Anterior cingulate cortex (tissue), 58 donors: ENCODE data around the gene TRAPPC6A.
"Not testable (repeated sequence)": the region's sequence is repeated elsewhere in the genome, so short reads cannot be mapped to it uniquely, and the experiment has no call there.

ENCODE experiments used
- DNase-seq, 58 donors: peaks; one replicate each; lab custom pipeline; 2025; lab: John Stamatoyannopoulos, UW

The TRAPPC6A gene

GRCh38 chr19:45136507-45137178 is 41.4 kb downstream of the TRAPPC6A start:
- DNase-seq = no peak

GRCh38 chr19:45135176-45135885 is 42.7 kb downstream of the TRAPPC6A start:
- peak in 1 of 58 donors; percentile 6 for DNase-seq

- DNase-seq = no peak
Measured at GRCh38 chr19:45133661-45134060, 44.4 kb downstream of the TRAPPC6A start.

- DNase-seq = peak in 42 of 58 donors; percentile 5 to 77 (median 46)
Measured at GRCh38 chr19:45130888-45131615, 47.0 kb downstream of the TRAPPC6A start.

- no peak for DNase-seq
Measured at GRCh38 chr19:45130236-45130635, 47.8 kb downstream of the TRAPPC6A start.

GRCh38 chr19:45128806-45129205 is 49.2 kb downstream of the TRAPPC6A start:
- DNase-seq = no peak

GRCh38 chr19:45128146-45128545 is 49.9 kb downstream of the TRAPPC6A start:
- no peak for DNase-seq

- DNase-seq = no peak
Measured at GRCh38 chr19:45126654-45127053, 51.4 kb downstream of the TRAPPC6A start.

GRCh38 chr19:45125975-45126493 is 52.0 kb downstream of the TRAPPC6A start:
- DNase-seq = peak in 24 of 58 donors; percentile 2 to 57 (median 20)

- DNase-seq = no peak
Measured at GRCh38 chr19:45125360-45125759, 52.7 kb downstream of the TRAPPC6A start.

- DNase-seq = no peak
Measured at GRCh38 chr19:45124021-45124420, 54.0 kb downstream of the TRAPPC6A start.

- DNase-seq = no peak
Measured at GRCh38 chr19:45123440-45123850, 54.6 kb downstream of the TRAPPC6A start.

- peak in 1 of 58 donors; percentile 13 for DNase-seq
Measured at GRCh38 chr19:45122832-45123231, 55.2 kb downstream of the TRAPPC6A start.

- peak in 1 of 58 donors; percentile 22 for DNase-seq
Measured at GRCh38 chr19:45121827-45122345, 56.2 kb downstream of the TRAPPC6A start.

GRCh38 chr19:45119582-45119981 is 58.5 kb downstream of the TRAPPC6A start:
- no peak for DNase-seq

- DNase-seq = not testable (repeated sequence)
Measured at GRCh38 chr19:45118591-45119355, 59.3 kb downstream of the TRAPPC6A start.

GRCh38 chr19:45118106-45118505 is 59.9 kb downstream of the TRAPPC6A start:
- no peak for DNase-seq

- DNase-seq = no peak
Measured at GRCh38 chr19:45117671-45118070, 60.4 kb downstream of the TRAPPC6A start.

GRCh38 chr19:45117167-45117594 is 60.9 kb downstream of the TRAPPC6A start:
- no peak for DNase-seq
